Prostate gland (tissue), 2 donors: ENCODE data around the gene FZD8.

Experiments
- POLR2AphosphoS5 ChIP-seq: sonication (generic); formaldehyde crosslinking; IDR thresholded peaks from one replicate; pipeline ENCODE4 v1.6.1; 2017; ENCODE audit warnings: antibody characterized with exemption
- TF ChIP-seq, protein P1 (sequence below), 4 experiments: fragments of 200-600 bp in 2 of 4; fragments of 450-650 bp in 2 of 4; sonication (generic) in 2 of 4; IDR thresholded peaks; 1 replicate in 3 of 4; 2 replicates in 1 of 4; pipeline ENCODE4 v1.5.1; 2016 to 2019; ENCODE audit warnings: antibody characterized with exemption in 4 of 4, mild to moderate bottlenecking in 2 of 4, moderate library complexity in 2 of 4

DNA sequence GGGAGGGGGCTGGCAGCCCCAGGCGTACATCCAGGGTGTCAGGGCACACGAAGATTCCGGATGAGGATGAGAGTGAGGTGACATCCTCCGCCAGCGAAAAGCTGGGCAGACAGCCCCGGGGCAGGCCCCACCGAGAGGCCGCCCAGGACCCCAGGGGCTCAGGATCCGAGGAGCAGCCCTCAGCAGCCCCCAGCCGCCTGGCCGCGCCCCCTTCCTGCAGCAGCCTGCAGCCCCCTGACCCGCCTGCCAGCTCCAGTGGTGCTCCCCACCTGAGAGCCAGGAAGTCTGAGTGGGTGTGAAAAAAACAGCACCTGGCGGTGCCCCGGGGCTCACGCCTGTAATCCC lies 33.8 kb downstream of the FZD8 start:
- TF ChIP-seq, protein P1, sequence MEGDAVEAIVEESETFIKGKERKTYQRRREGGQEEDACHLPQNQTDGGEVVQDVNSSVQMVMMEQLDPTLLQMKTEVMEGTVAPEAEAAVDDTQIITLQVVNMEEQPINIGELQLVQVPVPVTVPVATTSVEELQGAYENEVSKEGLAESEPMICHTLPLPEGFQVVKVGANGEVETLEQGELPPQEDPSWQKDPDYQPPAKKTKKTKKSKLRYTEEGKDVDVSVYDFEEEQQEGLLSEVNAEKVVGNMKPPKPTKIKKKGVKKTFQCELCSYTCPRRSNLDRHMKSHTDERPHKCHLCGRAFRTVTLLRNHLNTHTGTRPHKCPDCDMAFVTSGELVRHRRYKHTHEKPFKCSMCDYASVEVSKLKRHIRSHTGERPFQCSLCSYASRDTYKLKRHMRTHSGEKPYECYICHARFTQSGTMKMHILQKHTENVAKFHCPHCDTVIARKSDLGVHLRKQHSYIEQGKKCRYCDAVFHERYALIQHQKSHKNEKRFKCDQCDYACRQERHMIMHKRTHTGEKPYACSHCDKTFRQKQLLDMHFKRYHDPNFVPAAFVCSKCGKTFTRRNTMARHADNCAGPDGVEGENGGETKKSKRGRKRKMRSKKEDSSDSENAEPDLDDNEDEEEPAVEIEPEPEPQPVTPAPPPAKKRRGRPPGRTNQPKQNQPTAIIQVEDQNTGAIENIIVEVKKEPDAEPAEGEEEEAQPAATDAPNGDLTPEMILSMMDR (IDR thresholded peaks at IDR 0.05), result no peak
- TF ChIP-seq POLR2AphosphoS5, result no peak
